Mesendoderm (in vitro differentiated cells): ENCODE measurements around the gene RUNDC3A.

Source experiments
- DNase-seq: peaks from one replicate; pipeline ENCODE4 v3.0.0; 2013
- H2AK5ac ChIP-seq: 2 replicates; pipeline ENCODE4 v1.6.1; 2013; ENCODE audit warnings: low read length, inconsistent platforms
- H2BK120ac ChIP-seq: 2 replicates; pipeline ENCODE4 v1.6.1; 2013; ENCODE audit warnings: low read depth, mild to moderate bottlenecking, low read length, moderate library complexity, mixed read lengths
- H2BK15ac ChIP-seq: replicated peaks from 2 replicates; pipeline ENCODE4 v1.6.1; 2013; ENCODE audit warnings: low read depth, mild to moderate bottlenecking, moderate library complexity
- H2BK5ac ChIP-seq: 2 replicates; pipeline ENCODE4 v1.6.1; 2013; ENCODE audit warnings: low read length, inconsistent platforms
- H3K18ac ChIP-seq: 2 replicates; pipeline ENCODE4 v1.6.1; 2013; ENCODE audit warnings: mild to moderate bottlenecking, low read length, mixed read lengths
- H3K23ac ChIP-seq: one replicate; pipeline ENCODE4 v1.6.1; 2013; ENCODE audit warnings: low read length
- H3K27ac ChIP-seq: 2 replicates; pipeline ENCODE4 v1.5.1; 2013; ENCODE audit warnings: low read depth, mild to moderate bottlenecking, inconsistent platforms, low read length, moderate library complexity
- H3K27me3 ChIP-seq: 2 replicates; pipeline ENCODE4 v1.6.1; 2013; ENCODE audit warnings: low read length, control low read depth, mild to moderate bottlenecking, inconsistent platforms; ENCODE audit not compliant: insufficient read depth, poor library complexity
- H3K36me3 ChIP-seq: 2 replicates; pipeline ENCODE4 v1.6.1; 2013; ENCODE audit warnings: low read length, inconsistent platforms; ENCODE audit not compliant: control insufficient read depth, insufficient read depth
- H3K4ac ChIP-seq: one replicate; pipeline ENCODE4 v1.6.1; 2013; ENCODE audit warnings: low read depth, mild to moderate bottlenecking, low read length, moderate library complexity
- H3K4me1 ChIP-seq: 2 replicates; pipeline ENCODE4 v1.6.1; 2013; ENCODE audit warnings: low read depth, low read length, inconsistent platforms; ENCODE audit not compliant: control insufficient read depth
- H3K4me2 ChIP-seq: 2 replicates; pipeline ENCODE4 v1.6.1; 2013; ENCODE audit warnings: low read length
- H3K4me3 ChIP-seq: 2 replicates; pipeline ENCODE4 v1.5.1; 2013; ENCODE audit warnings: mild to moderate bottlenecking, low read length
- H3K56ac ChIP-seq: one replicate; pipeline ENCODE4 v1.6.1; 2013; ENCODE audit warnings: low read length
- H3K79me1 ChIP-seq: 2 replicates; pipeline ENCODE4 v1.6.1; 2013; ENCODE audit warnings: low read length, inconsistent platforms
- H3K79me2 ChIP-seq: 2 replicates; pipeline ENCODE4 v1.6.1; 2013; ENCODE audit warnings: mild to moderate bottlenecking, low read length; ENCODE audit not compliant: control insufficient read depth, insufficient read depth
- H3K9ac ChIP-seq: 2 replicates; pipeline ENCODE4 v1.6.1; 2013; ENCODE audit warnings: low read length, inconsistent platforms
- H4K5ac ChIP-seq: one replicate; pipeline ENCODE4 v1.6.1; 2013; ENCODE audit warnings: low read length
- H4K8ac ChIP-seq: one replicate; pipeline ENCODE4 v1.6.1; 2013; ENCODE audit warnings: low read depth, mild to moderate bottlenecking, control low read depth, low read length, moderate library complexity
- WGBS: extraction: QIAGEN DNeasy Blood & Tissue Kit; methylation state at CpG from one replicate; pipeline ENCODE4 v1.1.7; 2013; ENCODE audit warnings: low lambda C conversion rate, missing lambda C conversion rate; ENCODE audit not compliant: insufficient coverage; ENCODE audit errors: extremely low coverage; 5-methylcytosine and 5-hydroxymethylcytosine counted together

Gene RUNDC3A

GRCh38 chr17:44358066-44358465 is 49.7 kb downstream of the RUNDC3A start:
- H2AK5ac ChIP-seq, result no peak overlapping the region
- no peak overlapping the region for H3K9ac ChIP-seq
- no peak overlapping the region for H3K23ac ChIP-seq
- H3K27me3 ChIP-seq, result no peaks in the 10 kb centered on the region
- no peaks in the 10 kb centered on the region for H3K79me2 ChIP-seq
- H3K27ac ChIP-seq, result no peak overlapping the region
- H3K36me3 ChIP-seq, result no peaks in the 10 kb centered on the region
- no peak overlapping the region for H4K8ac ChIP-seq
- no peak overlapping the region for H4K5ac ChIP-seq
- H3K18ac ChIP-seq, result no peak overlapping the region
- no peak overlapping the region for H2BK5ac ChIP-seq
- H3K56ac ChIP-seq, result no peak overlapping the region
- DNase-seq, result no peak
- H3K4me1 ChIP-seq, result peaks cover 5% of the 10 kb centered on the region
- H3K4me2 ChIP-seq, result no peak overlapping the region
- H3K79me1 ChIP-seq, result no peaks in the 10 kb centered on the region
- WGBS, result no CpG with 5 or more reads among the region's 9 CpGs
- H3K4me3 ChIP-seq, result no peak overlapping the region
- no peak overlapping the region for H2BK120ac ChIP-seq
- no peak overlapping the region for H2BK15ac ChIP-seq
- no peak overlapping the region for H3K4ac ChIP-seq

- Histone ChIP-seq H2BK120ac (no peak overlapping the region), H3K56ac (no peak overlapping the region), H3K27me3 (no peaks in the 10 kb centered on the region), H3K4me3 (no peak overlapping the region), H4K5ac (no peak overlapping the region), H3K9ac (no peak overlapping the region), H2BK15ac (no peak overlapping the region), H3K79me2 (no peaks in the 10 kb centered on the region), H3K36me3 (no peaks in the 10 kb centered on the region), H4K8ac (no peak overlapping the region), H3K27ac (no peak overlapping the region), H3K79me1 (no peaks in the 10 kb centered on the region), H3K18ac (no peak overlapping the region), H2AK5ac (no peak overlapping the region), H3K4me2 (no peak overlapping the region), H3K23ac (no peak overlapping the region), H3K4me1 (peaks cover 5% of the 10 kb centered on the region), H2BK5ac (no peak overlapping the region), H3K4ac (no peak overlapping the region)
- DNase-seq, result no peak
- WGBS, result no CpG with 5 or more reads among the region's 6 CpGs
Observed at GRCh38 chr17:44359006-44359405, 50.6 kb downstream of the RUNDC3A start.

GRCh38 chr17:44359458-44360143 is 51.2 kb downstream of the RUNDC3A start:
- H3K79me2 ChIP-seq, result no peaks in the 10 kb centered on the region
- no peak overlapping the region for H3K27ac ChIP-seq
- no peak overlapping the region for H3K4me2 ChIP-seq
- H4K8ac ChIP-seq, result no peak overlapping the region
- no peaks in the 10 kb centered on the region for H3K36me3 ChIP-seq
- DNase-seq, result no peak
- H2BK15ac ChIP-seq, result no peak overlapping the region
- H2AK5ac ChIP-seq, result no peak overlapping the region
- no peak overlapping the region for H3K56ac ChIP-seq
- no peak overlapping the region for H3K23ac ChIP-seq
- no peak overlapping the region for H3K18ac ChIP-seq
- H3K4me3 ChIP-seq, result no peak overlapping the region
- no peaks in the 10 kb centered on the region for H3K79me1 ChIP-seq
- H3K27me3 ChIP-seq, result no peaks in the 10 kb centered on the region
- H3K9ac ChIP-seq, result no peak overlapping the region
- peaks cover 5% of the 10 kb centered on the region for H3K4me1 ChIP-seq
- H2BK5ac ChIP-seq, result no peak overlapping the region
- no peak overlapping the region for H3K4ac ChIP-seq
- no peak overlapping the region for H4K5ac ChIP-seq
- WGBS, result no CpG with 5 or more reads among the region's 14 CpGs
- no peak overlapping the region for H2BK120ac ChIP-seq

GRCh38 chr17:44360144-44360533 is 51.7 kb downstream of the RUNDC3A start:
- H3K4me1 ChIP-seq, result peaks cover 5% of the 10 kb centered on the region
- H3K27me3 ChIP-seq, result no peaks in the 10 kb centered on the region
- no peak overlapping the region for H2AK5ac ChIP-seq
- no peak overlapping the region for H3K23ac ChIP-seq
- no peak overlapping the region for H4K8ac ChIP-seq
- H2BK15ac ChIP-seq, result no peak overlapping the region
- H3K4ac ChIP-seq, result no peak overlapping the region
- H3K36me3 ChIP-seq, result no peaks in the 10 kb centered on the region
- no peak overlapping the region for H3K27ac ChIP-seq
- no peaks in the 10 kb centered on the region for H3K79me1 ChIP-seq
- no peak overlapping the region for H2BK120ac ChIP-seq
- no peak overlapping the region for H2BK5ac ChIP-seq
- H3K9ac ChIP-seq, result no peak overlapping the region
- H3K4me2 ChIP-seq, result no peak overlapping the region
- no peak for DNase-seq
- H3K4me3 ChIP-seq, result no peak overlapping the region
- H4K5ac ChIP-seq, result no peak overlapping the region
- WGBS, result no CpG with 5 or more reads among the region's 6 CpGs
- H3K79me2 ChIP-seq, result no peaks in the 10 kb centered on the region
- no peak overlapping the region for H3K56ac ChIP-seq
- no peak overlapping the region for H3K18ac ChIP-seq

GRCh38 chr17:44360826-44361225 is 52.4 kb downstream of the RUNDC3A start:
- Histone ChIP-seq H3K36me3 (no peaks in the 10 kb centered on the region), H3K79me1 (no peaks in the 10 kb centered on the region), H3K4ac (no peak overlapping the region), H3K4me3 (no peak overlapping the region), H4K8ac (no peak overlapping the region), H3K79me2 (no peaks in the 10 kb centered on the region), H3K4me2 (no peak overlapping the region), H3K27ac (no peak overlapping the region), H3K56ac (no peak overlapping the region), H3K18ac (no peak overlapping the region), H2BK15ac (no peak overlapping the region), H4K5ac (no peak overlapping the region), H3K4me1 (peaks cover 5% of the 10 kb centered on the region), H2BK120ac (no peak overlapping the region), H2BK5ac (no peak overlapping the region), H3K9ac (no peak overlapping the region), H3K27me3 (no peaks in the 10 kb centered on the region), H2AK5ac (no peak overlapping the region), H3K23ac (no peak overlapping the region)
- no CpG with 5 or more reads among the region's 5 CpGs for WGBS
- peak; percentile 56 for DNase-seq
